Tibial nerve (tissue), 3 donors: ENCODE results near the gene LTBP2.

Experiments
- POLR2A ChIP-seq, 2 donors: fragments of 450-650 bp; IDR thresholded peaks; one replicate each; pipeline ENCODE4 v1.6.1; 2017; ENCODE audit warnings: antibody characterized with exemption in 2 of 2, mild to moderate bottlenecking in 2 of 2, moderate library complexity in 2 of 2
- TF ChIP-seq, protein P1 (sequence below), 5 experiments: fragments of 200-600 bp in 3 of 5; fragments of 450-650 bp in 2 of 5; sonication (generic) in 3 of 5; IDR thresholded peaks; one replicate each; pipeline ENCODE4 v1.5.1; 2016 to 2019; ENCODE audit warnings: antibody characterized with exemption in 5 of 5, mild to moderate bottlenecking in 3 of 5, moderate library complexity in 2 of 5

DNA sequence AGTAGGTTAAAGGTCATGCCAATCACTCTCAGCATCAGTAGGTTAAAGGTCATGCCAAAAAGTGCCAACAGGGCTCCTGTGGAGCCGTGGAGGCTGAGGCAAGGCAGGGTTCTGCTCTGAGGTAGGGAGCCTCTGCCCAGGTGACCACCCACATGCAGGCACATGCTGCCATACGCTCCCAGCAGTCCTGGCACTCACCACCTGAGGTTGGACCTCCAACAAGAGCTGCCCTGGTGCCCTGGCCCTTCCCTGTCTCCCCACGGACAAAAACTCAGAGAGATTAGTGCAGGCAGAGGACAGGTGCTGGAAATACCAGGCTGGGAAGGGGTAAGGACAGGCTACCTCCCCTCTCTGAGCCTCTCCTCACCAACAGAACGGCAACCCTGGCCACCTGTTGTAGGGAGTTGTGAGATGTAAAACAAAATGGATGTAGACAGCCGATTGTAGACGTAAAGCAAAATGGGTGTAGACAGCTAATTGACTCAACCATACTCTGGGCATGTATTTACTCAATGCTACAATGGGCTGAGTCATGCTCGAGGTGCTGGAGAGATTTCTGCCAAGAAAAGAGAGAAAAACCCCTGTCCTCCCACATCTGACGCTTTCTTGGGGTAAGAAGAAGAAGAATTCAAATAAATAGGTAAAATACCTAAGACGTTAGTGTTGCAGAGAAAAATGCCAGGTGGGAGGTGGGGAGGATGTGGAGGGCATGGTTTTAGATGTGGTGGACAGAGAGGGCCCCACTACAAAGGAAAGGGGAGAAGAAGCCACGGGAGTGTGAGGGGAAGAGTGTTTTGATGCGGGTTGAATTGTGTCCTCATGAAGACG lies 32.4 kb downstream of the LTBP2 start:
- no peak for TF ChIP-seq POLR2A (IDR thresholded peaks at IDR 0.05)
- TF ChIP-seq, protein P1, sequence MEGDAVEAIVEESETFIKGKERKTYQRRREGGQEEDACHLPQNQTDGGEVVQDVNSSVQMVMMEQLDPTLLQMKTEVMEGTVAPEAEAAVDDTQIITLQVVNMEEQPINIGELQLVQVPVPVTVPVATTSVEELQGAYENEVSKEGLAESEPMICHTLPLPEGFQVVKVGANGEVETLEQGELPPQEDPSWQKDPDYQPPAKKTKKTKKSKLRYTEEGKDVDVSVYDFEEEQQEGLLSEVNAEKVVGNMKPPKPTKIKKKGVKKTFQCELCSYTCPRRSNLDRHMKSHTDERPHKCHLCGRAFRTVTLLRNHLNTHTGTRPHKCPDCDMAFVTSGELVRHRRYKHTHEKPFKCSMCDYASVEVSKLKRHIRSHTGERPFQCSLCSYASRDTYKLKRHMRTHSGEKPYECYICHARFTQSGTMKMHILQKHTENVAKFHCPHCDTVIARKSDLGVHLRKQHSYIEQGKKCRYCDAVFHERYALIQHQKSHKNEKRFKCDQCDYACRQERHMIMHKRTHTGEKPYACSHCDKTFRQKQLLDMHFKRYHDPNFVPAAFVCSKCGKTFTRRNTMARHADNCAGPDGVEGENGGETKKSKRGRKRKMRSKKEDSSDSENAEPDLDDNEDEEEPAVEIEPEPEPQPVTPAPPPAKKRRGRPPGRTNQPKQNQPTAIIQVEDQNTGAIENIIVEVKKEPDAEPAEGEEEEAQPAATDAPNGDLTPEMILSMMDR (IDR thresholded peaks at IDR 0.05), result no peak
